NB4 (cell line): Measurements from ENCODE around the gene DTX3.

Source experiments
- POLR2A ChIP-seq: IDR thresholded peaks from 2 replicates; pipeline ENCODE4 v1.6.1; 2011; ENCODE audit warnings: mild to moderate bottlenecking; ENCODE audit not compliant: insufficient read length; ENCODE audit errors: extremely low read depth
- TF ChIP-seq, protein P1 (sequence below): IDR thresholded peaks from one replicate; pipeline ENCODE4 v1.5.1; 2012; ENCODE audit warnings: low read depth, low read length

DNA sequence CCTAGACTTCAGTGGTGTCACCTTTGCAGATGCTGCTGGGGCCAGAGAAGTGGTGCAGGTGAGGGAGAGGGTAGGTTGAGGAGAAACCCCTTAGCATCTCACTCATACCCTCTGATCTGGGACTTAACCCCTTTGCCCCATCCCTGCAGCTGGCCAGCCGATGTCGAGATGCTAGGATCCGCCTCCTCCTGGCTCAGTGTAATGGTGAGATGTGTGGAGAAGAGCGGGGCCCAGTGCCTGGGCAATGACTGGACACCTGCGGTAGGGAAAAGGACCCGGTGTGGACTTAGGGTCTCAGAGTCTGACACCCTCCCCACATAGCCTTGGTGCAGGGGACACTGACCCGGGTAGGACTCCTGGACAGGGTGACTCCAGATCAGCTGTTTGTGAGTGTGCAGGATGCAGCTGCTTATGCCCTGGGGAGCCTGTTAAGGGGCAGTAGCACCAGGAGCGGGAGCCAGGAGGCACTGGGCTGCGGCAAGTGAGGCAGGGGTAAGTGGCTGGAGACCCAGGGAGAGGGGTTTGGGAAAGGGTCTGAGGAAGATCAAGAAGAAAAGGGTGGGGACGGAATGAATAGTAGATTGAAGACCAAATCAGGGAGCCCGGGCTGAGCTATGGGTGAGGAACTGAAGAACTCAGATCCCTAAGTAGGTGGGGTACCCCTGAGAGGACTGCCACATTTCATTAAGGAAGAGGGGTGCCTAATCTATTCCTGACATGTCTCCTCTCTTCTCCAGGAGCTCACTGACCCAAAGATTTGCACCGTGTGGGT is 20.8 kb downstream of the DTX3 start:
- TF ChIP-seq, protein P1, sequence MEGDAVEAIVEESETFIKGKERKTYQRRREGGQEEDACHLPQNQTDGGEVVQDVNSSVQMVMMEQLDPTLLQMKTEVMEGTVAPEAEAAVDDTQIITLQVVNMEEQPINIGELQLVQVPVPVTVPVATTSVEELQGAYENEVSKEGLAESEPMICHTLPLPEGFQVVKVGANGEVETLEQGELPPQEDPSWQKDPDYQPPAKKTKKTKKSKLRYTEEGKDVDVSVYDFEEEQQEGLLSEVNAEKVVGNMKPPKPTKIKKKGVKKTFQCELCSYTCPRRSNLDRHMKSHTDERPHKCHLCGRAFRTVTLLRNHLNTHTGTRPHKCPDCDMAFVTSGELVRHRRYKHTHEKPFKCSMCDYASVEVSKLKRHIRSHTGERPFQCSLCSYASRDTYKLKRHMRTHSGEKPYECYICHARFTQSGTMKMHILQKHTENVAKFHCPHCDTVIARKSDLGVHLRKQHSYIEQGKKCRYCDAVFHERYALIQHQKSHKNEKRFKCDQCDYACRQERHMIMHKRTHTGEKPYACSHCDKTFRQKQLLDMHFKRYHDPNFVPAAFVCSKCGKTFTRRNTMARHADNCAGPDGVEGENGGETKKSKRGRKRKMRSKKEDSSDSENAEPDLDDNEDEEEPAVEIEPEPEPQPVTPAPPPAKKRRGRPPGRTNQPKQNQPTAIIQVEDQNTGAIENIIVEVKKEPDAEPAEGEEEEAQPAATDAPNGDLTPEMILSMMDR: no peak
- TF ChIP-seq POLR2A: no peak
